Fibroblast of skin of back (primary cell): ENCODE data around the gene CRTAC1. TPM values are rescaled to one million over a fixed set of nuclear protein-coding genes. Genes with fewer than 3 reads are reported as not detected.

Experiments used
- DNase-seq: peaks from one replicate; pipeline ENCODE4 v3.0.0-alpha.2; 2013
- polyA plus RNA-seq, 2 experiments: library from polyadenylated mRNA; unstranded; fragments of 120-200 nt; gene quantifications; one replicate each; pipeline ENCODE4 v1.2.1, GENCODE V29; 2013; ENCODE audit not compliant: insufficient read length in 2 of 2

The CRTAC1 gene, protein sequence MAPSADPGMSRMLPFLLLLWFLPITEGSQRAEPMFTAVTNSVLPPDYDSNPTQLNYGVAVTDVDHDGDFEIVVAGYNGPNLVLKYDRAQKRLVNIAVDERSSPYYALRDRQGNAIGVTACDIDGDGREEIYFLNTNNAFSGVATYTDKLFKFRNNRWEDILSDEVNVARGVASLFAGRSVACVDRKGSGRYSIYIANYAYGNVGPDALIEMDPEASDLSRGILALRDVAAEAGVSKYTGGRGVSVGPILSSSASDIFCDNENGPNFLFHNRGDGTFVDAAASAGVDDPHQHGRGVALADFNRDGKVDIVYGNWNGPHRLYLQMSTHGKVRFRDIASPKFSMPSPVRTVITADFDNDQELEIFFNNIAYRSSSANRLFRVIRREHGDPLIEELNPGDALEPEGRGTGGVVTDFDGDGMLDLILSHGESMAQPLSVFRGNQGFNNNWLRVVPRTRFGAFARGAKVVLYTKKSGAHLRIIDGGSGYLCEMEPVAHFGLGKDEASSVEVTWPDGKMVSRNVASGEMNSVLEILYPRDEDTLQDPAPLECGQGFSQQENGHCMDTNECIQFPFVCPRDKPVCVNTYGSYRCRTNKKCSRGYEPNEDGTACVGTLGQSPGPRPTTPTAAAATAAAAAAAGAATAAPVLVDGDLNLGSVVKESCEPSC
- polyA plus RNA-seq (2013, experiment 1 of 2; ENCODE audit: insufficient read length), result not detected
- polyA plus RNA-seq (2013, experiment 2 of 2; ENCODE audit: insufficient read length), result not detected

- DNase-seq, result peak; percentile 32
Measured at GRCh38 chr10:98030093-98030821, at the start of gene CRTAC1. Gene CRTAC1, minus strand, starts transcription at chr10:98030621. Its CDS starts 149 bp downstream, at chr10:98030472.

DNA sequence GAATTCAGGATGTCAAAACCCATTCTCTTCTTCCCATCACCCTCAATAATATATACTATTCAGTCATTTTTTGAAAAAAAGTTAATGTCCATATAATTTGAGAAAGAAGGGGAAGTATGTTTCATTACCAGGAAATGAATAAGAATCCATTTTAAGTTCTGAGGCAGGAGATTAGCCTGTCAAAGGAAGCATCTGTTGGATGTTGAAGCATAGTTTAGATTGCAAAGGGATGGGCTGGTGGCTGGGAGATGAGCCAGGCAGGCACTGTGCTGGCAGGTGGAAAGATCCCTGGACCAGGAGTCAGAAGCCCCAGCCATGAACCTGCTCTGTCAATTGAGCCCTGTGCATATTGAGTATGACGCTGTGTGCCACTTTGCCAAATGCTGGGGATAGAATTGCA, 48.4 kb upstream of the CRTAC1 start:
- DNase-seq, result no peak

- no peak for DNase-seq
Measured at GRCh38 chr10:98077223-98077622, 46.8 kb upstream of the CRTAC1 start.

DNA sequence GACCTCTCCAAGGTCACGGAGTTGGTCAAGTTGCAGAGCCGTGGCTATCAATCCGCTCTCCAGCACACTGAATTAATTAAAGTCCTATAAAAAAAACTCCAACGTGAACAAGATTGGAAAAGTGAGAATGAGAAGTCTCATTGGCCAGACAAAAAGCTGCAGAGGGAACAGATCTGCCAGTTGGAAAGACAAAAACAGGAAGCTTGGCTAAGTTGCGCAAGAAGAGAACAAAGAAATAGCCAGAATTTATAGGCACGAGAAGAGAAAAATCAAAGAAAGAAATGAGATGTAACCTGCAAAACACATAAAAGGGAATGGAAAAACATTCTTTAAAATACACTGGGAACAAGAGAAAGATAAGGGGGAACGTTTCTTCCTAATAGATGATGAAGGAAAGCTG, 45.7 kb upstream of the CRTAC1 start:
- no peak for DNase-seq

GRCh38 chr10:98074315-98074911, 44.0 kb upstream of the CRTAC1 start:
- DNase-seq, result peak; percentile 22

DNA sequence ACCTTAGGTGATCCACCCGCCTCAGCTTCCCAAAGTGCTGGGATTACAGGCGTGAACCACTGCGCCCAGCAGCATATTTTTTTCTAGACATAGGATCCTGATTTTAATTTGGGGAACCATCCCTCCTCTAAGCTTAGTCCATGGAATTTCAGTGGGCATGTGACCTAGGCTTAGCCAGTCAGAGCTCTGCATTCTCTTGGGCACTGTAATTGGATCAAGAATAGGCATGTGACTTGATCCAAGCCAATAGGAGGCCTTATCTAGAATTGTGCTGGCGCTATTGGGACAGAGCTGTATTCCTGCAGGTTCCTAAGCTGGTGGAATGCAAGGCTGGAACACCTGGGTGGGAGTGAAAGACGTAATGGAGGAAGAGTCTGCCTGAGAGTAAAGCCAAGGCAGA, 36.7 kb upstream of the CRTAC1 start:
- DNase-seq, result no peak

DNA sequence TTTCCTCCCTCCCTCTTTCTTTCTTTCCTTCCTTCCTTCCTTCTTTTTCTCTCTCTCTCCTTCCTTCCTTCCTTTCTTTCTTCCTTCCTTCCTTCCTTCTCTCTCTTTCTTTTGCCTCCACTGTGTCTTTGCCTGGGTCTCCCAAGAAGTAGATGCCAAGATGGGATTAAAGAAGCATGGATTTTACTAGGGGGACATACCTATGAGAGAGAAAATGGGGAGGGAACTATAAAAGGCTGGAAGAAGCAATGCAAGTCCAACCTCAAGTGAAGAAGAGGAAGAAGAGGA, 33.3 kb upstream of the CRTAC1 start:
- no peak for DNase-seq

GRCh38 chr10:98062424-98062823, 32.0 kb upstream of the CRTAC1 start:
- DNase-seq, result no peak

DNA sequence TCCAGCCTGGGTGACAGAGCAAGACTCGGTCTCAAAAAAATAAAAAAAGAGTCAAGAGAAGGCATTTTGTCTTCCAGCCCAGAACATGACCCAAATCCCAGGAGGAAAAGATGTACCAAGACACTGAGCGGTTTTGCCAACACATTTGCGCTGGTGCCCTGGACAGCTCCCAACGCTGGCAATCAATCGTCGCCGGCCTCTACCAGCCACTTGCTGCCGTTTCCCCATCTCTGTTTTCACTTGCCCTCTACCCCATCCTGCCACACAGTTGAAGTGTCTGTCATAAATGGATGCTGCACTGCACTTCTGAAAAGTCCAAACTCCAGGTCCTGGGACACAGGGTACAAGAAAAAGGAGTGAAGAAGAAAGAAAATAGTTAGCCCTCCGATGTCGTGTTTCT, 29.7 kb upstream of the CRTAC1 start:
- no peak for DNase-seq

DNA sequence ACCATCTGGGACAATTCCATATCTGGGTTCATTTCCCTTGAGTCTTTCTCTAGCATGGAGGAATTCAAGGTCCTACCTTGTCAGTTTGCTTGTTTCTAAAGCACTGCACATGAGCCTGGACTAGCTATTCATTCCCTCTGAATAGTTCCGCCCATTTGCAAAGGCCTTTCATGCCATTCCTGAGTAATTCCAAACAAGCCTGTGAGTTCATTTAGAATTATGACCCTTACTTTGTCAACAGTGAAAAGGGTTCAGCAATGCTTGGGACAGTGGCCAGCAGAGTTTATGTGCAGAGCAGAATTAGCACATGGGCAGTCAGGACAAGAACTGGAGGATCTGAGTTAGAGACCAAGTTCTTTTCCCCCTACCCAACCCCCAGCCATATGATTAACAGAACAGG, 27.9 kb upstream of the CRTAC1 start:
- DNase-seq, result no peak

- peak; percentile 26 for DNase-seq
Measured at GRCh38 chr10:98055841-98056516, 25.6 kb upstream of the CRTAC1 start.

DNA sequence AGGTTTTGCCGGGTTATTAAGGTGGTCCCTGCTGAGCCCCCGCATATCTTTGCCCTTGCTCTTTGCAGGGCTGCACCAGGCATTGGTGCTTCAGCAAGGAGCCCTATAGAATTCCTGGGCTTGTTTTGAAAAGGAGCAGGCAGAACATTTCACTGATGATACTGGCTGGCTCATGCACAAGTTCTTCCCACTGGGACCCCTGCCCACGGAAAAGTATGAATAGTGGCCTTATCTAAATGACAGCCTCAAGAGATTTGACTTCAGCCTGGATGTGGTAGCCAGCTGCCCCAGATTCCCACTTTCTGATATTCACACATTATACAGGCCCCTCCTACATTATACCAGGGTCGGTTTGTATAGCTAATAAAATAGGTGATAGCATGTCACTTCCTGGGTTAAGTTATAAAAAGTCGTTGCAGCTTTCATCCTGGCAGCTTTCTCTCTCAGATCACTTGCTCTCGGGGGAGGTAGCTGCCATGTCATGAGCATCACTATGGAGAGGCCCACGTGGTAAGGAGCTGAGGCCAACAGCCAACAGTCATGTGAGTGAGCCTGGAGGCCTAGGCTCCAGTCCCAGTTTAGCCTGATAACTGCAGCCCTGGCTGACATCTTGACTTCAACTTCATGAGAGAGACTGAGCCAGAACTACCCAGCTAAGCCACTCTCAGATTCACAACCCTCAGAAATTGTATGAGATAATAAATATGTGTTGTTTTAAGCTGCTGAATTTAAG, 16.8 kb upstream of the CRTAC1 start:
- no peak for DNase-seq

DNA sequence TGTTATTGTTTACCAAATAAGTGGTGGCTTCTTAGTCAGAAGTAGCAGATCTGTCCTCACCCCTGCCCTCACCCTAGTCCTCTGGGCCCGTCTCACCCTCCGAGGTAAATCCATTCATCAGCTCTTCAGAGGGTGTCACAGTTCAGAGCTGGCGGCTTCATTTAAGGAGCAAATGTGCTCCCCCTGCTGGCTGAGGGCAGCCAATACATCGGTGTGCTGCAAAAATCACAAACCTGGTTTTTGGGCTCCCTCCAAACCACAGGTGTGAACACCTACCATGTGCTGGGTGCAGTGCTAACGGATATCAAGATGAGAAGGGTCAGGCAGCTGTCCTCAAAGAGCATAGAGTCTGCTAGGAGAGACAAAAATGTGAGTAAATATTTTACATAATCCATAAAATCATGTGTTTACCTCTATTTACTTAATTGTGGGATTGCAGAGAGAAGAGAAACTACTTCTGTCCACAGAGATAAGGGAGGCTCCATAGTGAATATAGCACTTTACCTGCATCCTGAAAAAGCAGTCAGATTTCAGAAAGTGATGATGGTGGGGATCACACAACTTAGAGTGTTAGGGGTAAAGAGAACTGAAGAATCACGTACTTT, 15.5 kb upstream of the CRTAC1 start:
- peak; percentile 45 for DNase-seq

DNA sequence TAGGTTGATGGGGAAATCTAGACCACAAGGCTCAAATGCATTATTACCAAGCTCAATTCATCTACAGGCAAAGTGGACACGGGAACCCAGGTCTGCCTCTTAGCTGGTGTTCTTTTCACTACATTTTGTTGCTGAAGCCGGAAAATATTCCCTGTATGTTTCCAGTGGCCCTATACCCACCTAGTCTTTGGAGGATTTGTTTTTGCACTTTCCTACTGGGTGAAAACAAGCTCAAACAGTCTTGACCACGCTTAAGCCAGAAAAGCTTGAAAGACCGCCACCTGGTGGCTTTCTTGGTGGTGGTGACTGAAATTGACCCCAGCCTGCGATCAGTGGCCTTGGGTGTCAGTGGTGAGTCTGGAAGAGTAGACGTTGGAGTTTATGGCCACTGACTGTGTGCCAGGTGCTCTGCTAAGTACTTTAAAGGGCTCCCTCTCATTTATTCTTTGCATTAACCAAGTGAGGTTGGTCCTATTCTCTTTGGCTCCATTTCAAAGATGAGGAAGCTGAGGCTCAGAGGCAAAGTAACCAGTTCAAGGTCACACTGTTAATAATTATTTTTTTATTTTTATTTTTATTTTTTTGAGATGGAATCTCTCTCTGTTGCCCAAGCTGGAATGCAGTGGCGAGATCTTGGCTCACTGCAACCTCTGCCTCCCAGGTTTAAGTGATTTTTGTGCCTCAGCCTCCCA, 11.1 kb upstream of the CRTAC1 start:
- DNase-seq, result peak; percentile 54

DNA sequence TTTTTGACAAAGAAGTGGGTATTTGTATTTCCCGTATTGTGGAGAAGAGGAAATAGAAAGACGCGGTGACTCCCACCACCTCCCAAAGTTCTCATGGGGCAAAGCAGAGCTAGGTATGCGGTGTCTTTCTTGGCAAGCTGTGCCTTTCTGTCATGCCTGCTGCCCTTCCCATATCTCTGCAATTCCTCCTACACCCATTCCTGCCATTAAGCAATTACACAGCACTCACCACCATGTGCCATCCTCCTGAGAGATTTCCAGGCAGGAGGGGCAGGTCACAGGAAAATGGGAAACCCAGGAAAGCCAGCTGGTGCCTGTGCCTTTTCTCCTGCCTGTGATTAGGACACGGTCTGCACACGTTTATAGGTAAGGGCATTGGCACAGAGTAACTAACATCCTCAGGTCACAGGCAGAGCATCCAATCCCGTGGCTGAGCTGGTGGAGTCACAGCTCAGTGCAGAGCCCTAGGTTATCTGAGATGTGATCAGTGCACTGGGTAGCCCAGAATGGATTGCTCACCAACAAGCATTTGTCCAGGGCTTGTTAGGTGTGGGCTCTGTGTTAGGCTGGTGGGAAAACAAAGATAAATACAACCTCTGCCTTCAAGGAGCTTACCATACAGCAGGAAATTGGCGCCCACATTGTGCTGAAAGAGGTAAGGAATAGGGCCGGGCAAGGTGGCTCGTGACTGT, 9.4 kb upstream of the CRTAC1 start:
- DNase-seq, result no peak

- DNase-seq, result no peak
Measured at GRCh38 chr10:98038288-98038687, 7.9 kb upstream of the CRTAC1 start.

- no peak for DNase-seq
Measured at GRCh38 chr10:98035599-98035998, 5.2 kb upstream of the CRTAC1 start.

DNA sequence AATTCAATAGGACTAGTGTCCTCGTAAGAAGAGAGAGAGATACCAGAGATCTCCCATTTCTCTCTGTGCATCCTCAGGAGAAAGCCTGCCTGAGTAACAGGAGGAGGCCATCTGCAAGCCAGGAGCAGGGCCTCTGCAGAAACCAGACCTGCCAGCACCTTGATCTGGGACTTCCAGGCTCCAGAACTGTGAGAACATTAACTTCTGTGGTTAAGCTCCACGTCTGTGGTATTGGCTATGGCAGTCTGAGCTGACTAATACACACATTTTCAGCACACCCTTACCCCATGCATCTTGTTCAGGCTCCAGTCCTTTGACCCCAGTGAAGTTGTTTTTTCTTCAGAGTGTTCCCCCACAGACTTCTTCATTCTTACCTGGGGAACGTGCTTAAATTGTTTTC, 3.1 kb upstream of the CRTAC1 start:
- DNase-seq, result no peak

GRCh38 chr10:98031440-98031839, 1.0 kb upstream of the CRTAC1 start:
- DNase-seq, result no peak

- peak; percentile 7 for DNase-seq
Measured at GRCh38 chr10:98030991-98031431, 590 bp upstream of the CRTAC1 start.
